GM19467 (cell line): ENCODE measurements around the gene LRCH1.
"Not testable (repeated sequence)": the region's sequence is repeated elsewhere in the genome, so short reads cannot be mapped to it uniquely, and the experiment has no call there.

Experiments used
- ATAC-seq: cut with Tn5 transposase; IDR thresholded peaks from one replicate; pipeline ENCODE4 v1.9.1; 2021; ENCODE audit warnings: mild to moderate bottlenecking, moderate library complexity; ENCODE audit not compliant: unreplicated experiment

The LRCH1 gene

GRCh38 chr13:46747031-46747820, 194.3 kb downstream of the LRCH1 start:
- ATAC-seq, result no peak

GRCh38 chr13:46748300-46748699, 195.3 kb downstream of the LRCH1 start:
- ATAC-seq, result no peak

GRCh38 chr13:46749951-46750350, 197.0 kb downstream of the LRCH1 start:
- ATAC-seq, result no peak

GRCh38 chr13:46751811-46752635, 199.1 kb downstream of the LRCH1 start:
- peak; percentile 66 for ATAC-seq

- no peak for ATAC-seq
Observed at GRCh38 chr13:46753137-46753536, 200.2 kb downstream of the LRCH1 start.

GRCh38 chr13:46753917-46754316, 200.9 kb downstream of the LRCH1 start:
- no peak for ATAC-seq

- ATAC-seq, result no peak
Observed at GRCh38 chr13:46754812-46755211, 201.8 kb downstream of the LRCH1 start.

GRCh38 chr13:46755508-46755907, 202.5 kb downstream of the LRCH1 start:
- not testable (repeated sequence) for ATAC-seq

- ATAC-seq, result no peak
Observed at GRCh38 chr13:46756977-46757376, 204.0 kb downstream of the LRCH1 start.

- no peak for ATAC-seq
Observed at GRCh38 chr13:46757640-46758039, 204.7 kb downstream of the LRCH1 start.

GRCh38 chr13:46759846-46760245, 206.9 kb downstream of the LRCH1 start:
- no peak for ATAC-seq

- no peak for ATAC-seq
Observed at GRCh38 chr13:46761174-46761573, 208.2 kb downstream of the LRCH1 start.

GRCh38 chr13:46761866-46762265, 208.9 kb downstream of the LRCH1 start:
- no peak for ATAC-seq

- ATAC-seq, result not testable (repeated sequence)
Observed at GRCh38 chr13:46769925-46770324, 217.0 kb downstream of the LRCH1 start.

GRCh38 chr13:46771693-46772092, 218.7 kb downstream of the LRCH1 start:
- no peak for ATAC-seq

- no peak for ATAC-seq
Observed at GRCh38 chr13:46773541-46773940, 220.6 kb downstream of the LRCH1 start.

- no peak for ATAC-seq
Observed at GRCh38 chr13:46775385-46776107, 222.6 kb downstream of the LRCH1 start.

- ATAC-seq, result no peak
Observed at GRCh38 chr13:46778095-46778494, 225.1 kb downstream of the LRCH1 start.

GRCh38 chr13:46778890-46779289, 225.9 kb downstream of the LRCH1 start:
- no peak for ATAC-seq

GRCh38 chr13:46782066-46782465, 229.1 kb downstream of the LRCH1 start:
- no peak for ATAC-seq

GRCh38 chr13:46782691-46783090, 229.7 kb downstream of the LRCH1 start:
- no peak for ATAC-seq
